HG03039 (cell line): Measurements from ENCODE around the gene CARNS1.

Source experiments
- ATAC-seq: cut with Tn5 transposase; IDR thresholded peaks from one replicate; pipeline ENCODE4 v1.9.1; 2021; ENCODE audit warnings: mild to moderate bottlenecking, moderate library complexity; ENCODE audit not compliant: unreplicated experiment

The CARNS1 gene

GRCh38 chr11:67440229-67441097 lies 25.0 kb downstream of the CARNS1 start:
- ATAC-seq = no peak

- ATAC-seq = no peak
Observed at GRCh38 chr11:67441098-67441563, 25.7 kb downstream of the CARNS1 start.

GRCh38 chr11:67441731-67442351 lies 26.4 kb downstream of the CARNS1 start:
- no peak for ATAC-seq

GRCh38 chr11:67442504-67443404 lies 27.3 kb downstream of the CARNS1 start:
- ATAC-seq = no peak

- no peak for ATAC-seq
Observed at GRCh38 chr11:67445515-67445914, 30.0 kb downstream of the CARNS1 start.

- ATAC-seq = no peak
Observed at GRCh38 chr11:67448220-67448609, 32.7 kb downstream of the CARNS1 start.

GRCh38 chr11:67449116-67449844 lies 33.8 kb downstream of the CARNS1 start:
- no peak for ATAC-seq

- ATAC-seq = no peak
Observed at GRCh38 chr11:67450796-67451657, 35.5 kb downstream of the CARNS1 start.

GRCh38 chr11:67451658-67451976 lies 36.1 kb downstream of the CARNS1 start:
- no peak for ATAC-seq

GRCh38 chr11:67452141-67452952 lies 36.9 kb downstream of the CARNS1 start, which contains the start of gene GPR152:
Gene GPR152, minus strand, starts transcription at chr11:67452729. Its CDS starts 5 bp downstream, at chr11:67452724.
- no peak for ATAC-seq

GRCh38 chr11:67453816-67454732 lies 38.6 kb downstream of the CARNS1 start:
- no peak for ATAC-seq

- ATAC-seq = no peak
Observed at GRCh38 chr11:67455054-67455453, 39.6 kb downstream of the CARNS1 start, which contains the start of gene CABP4. Gene CABP4, plus strand, starts transcription at chr11:67455354. Its CDS starts 70 bp downstream, at chr11:67455424.

- ATAC-seq = no peak
Observed at GRCh38 chr11:67456068-67456705, 40.7 kb downstream of the CARNS1 start.

GRCh38 chr11:67457453-67457852 lies 42.0 kb downstream of the CARNS1 start:
- no peak for ATAC-seq

- ATAC-seq = no peak
Observed at GRCh38 chr11:67458266-67458665, 42.8 kb downstream of the CARNS1 start.

- no peak for ATAC-seq
Observed at GRCh38 chr11:67463186-67463585, 47.7 kb downstream of the CARNS1 start.
